Activated CD4-positive, CD25-positive, alpha-beta regulatory T cell treated with anti-CD3 and anti-CD28 coated beads, Interleukin-2, amount 50 U/mL, for 72 hours (primary cell): ENCODE measurements around the gene CHRNB1.
A peak's percentile ranks its signal among the peaks of the same experiment; 100 is the strongest.

Experiments used
- DNase-seq: peaks from one replicate; pipeline ENCODE4 v3.0.0; 2021

The CHRNB1 gene

DNA sequence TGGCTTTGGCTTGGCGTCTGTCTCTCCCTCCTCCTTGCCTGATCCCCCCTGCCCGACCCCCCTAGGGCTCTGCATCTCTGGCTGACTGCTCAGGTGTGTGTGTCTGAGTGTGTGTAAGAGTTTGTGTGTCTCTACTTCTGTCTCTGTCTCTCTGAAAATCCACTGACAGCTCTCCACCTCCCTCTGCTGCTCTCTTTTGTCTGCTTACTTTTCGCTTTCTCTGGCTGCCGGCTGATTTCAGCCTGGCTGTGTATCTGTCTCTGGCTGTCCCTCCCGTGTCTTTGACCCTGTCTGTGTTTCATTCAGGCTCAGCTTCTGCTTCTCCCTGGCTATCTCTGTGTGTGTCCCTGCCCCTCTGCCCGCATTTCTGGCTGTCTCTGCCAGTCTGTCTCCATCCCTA is 28.5 kb upstream of the CHRNB1 start:
- DNase-seq, result no peak

DNA sequence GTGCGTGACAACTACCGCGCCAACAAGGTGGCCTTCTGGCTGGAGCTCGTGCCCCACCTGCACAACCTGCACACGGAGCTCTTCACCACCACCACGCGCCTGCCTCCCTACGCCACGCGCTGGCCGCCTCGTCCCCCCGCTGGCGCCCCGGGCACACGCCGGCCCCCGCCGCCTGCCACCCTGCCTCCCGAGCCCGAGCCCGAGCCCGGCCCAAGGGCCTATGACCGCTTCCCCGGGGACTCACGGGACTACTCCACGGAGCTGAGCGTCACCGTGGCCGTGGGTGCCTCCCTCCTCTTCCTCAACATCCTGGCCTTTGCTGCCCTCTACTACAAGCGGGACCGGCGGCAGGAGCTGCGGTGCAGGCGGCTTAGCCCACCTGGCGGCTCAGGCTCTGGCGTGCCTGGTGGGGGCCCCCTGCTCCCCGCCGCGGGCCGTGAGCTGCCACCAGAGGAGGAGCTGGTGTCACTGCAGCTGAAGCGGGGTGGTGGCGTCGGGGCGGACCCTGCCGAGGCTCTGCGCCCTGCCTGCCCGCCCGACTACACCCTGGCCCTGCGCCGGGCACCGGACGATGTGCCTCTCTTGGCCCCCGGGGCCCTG is 27.7 kb upstream of the CHRNB1 start:
- no peak for DNase-seq

- DNase-seq, result no peak
Measured at GRCh38 chr17:7418472-7419152, 26.2 kb upstream of the CHRNB1 start.

DNA sequence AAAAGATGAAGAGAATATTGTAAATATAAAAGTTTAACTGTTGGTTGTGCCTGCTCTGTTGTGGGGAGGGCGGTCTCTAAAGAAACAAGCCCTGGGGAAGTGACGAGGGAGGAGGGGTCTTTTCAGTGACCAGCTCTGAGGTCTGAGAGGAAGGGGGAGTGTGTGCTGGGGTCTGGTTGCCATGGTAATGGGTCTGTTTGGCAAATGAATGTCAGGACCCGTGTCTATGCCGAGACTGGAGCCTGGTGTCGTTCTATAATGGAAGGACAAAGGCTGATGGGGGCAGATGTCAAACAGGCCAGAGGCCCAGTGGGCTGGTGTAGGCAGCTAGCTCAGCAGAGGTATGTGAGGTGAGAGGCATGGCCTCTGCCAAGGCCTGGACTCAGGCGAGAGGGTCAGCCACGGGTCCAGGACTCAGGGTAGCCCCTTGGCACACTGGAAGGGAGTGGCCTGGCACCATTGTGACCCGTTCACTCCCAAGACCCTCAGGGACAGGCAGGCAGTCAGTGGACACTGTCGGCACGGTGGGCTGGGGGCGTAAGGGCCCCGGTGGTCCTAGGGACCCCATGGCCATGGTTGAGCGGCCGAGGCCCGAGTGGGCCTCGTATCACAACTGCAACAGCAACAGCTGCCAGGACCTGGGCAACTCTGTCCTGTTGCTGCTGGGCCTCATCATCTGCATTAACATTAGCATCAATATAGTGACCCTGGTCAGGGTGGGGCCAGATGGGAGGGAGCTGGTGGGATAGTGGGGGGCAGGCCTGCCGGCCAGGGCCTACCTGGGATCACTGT is 24.8 kb upstream of the CHRNB1 start, which contains the start of gene SPEM1:
TSS of gene SPEM1 (plus strand) at position 506 of the 792 bp plus-strand sequence. CDS start at position 567, 61 bp downstream.
- DNase-seq, result no peak

- no peak for DNase-seq
Measured at GRCh38 chr17:7421186-7421585, 23.7 kb upstream of the CHRNB1 start.

- DNase-seq, result no peak
Measured at GRCh38 chr17:7423679-7424078, 21.2 kb upstream of the CHRNB1 start.

GRCh38 chr17:7425316-7425715 is 19.5 kb upstream of the CHRNB1 start, which contains the start of gene SPEM2:
Gene SPEM2 (plus strand): TSS chr17:7425616. CDS start chr17:7425689, 73 bp downstream.
- no peak for DNase-seq

DNA sequence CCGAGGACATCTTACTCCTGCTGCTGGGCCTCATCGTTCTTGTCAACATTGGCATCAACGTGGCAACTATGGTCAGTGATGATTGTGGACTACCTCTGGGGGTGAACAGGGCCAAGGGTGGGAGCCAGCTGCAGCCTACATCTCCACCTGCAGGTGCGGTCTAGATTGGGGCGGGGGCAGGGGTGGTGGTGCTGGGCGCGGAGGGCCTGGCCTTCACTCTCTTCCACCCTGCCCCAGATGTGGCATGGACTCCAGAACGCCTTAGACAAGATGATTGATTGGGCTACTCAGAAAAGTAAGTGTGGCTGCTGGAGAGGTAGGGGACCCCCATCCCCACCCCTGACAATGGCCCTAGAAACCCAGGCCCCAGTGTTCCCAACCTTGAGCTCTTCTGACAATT is 19.1 kb upstream of the CHRNB1 start:
- no peak for DNase-seq

DNA sequence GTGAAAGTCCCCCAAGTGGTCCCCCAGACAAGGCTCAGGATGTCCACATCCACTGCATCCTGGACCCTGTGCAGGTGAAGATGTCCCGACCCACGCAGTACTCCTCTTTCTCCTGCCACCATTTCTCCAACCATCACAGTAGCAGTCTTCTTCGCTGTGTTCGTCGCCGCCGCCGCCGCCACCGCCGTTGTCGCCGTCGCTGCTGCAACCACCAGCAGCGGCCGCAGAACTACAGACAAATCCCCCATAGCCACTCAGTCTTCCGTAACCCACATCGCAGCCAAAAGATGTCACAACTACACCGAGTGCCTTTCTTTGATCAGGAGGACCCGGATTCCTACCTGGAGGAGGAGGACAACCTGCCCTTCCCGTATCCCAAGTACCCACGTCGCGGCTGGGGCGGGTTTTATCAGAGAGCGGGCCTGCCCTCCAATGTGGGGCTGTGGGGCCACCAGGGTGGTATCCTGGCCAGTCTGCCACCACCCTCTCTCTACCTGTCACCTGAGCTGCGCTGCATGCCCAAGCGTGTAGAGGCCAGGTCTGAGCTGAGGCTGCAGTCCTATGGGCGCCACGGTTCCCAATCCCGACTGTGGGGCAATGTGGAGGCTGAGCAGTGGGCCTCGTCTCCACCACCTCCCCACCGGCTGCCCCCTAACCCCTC is 18.5 kb upstream of the CHRNB1 start:
- DNase-seq, result no peak

DNA sequence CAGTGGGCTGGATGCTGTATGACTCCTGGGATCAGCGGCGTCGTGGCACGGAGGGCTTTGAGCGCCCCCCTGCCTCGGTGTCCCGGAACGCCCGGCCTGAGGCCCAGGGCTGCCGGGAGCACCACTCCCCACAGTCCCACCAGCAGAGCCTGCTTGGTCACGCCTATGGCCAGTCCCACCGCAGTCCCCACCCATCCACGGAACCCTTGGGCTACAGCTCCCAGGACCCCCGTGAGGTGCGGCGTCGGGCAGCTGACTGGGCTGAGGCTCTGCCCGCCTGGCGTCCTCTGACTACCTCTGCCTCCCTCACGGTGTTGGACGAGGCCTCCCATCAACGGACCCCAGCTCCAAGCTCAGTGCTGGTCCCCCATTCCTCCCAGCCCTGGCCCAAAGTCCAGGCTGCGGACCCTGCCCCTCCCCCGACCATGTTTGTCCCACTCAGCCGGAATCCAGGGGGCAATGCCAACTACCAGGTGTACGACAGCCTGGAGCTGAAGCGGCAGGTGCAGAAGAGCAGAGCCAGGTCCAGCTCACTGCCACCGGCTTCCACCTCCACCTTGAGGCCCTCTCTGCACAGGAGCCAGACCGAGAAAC is 17.9 kb upstream of the CHRNB1 start:
- no peak for DNase-seq

GRCh38 chr17:7427549-7427948 is 17.3 kb upstream of the CHRNB1 start:
- DNase-seq, result no peak

- DNase-seq, result no peak
Measured at GRCh38 chr17:7428557-7428956, 16.3 kb upstream of the CHRNB1 start, which contains the start of gene SPEM3. Gene SPEM3 (plus strand): TSS chr17:7428857. CDS start chr17:7428903, 46 bp downstream.

- no peak for DNase-seq
Measured at GRCh38 chr17:7429722-7430121, 15.1 kb upstream of the CHRNB1 start.

- no peak for DNase-seq
Measured at GRCh38 chr17:7431231-7431630, 13.6 kb upstream of the CHRNB1 start.

- no peak for DNase-seq
Measured at GRCh38 chr17:7432296-7432695, 12.6 kb upstream of the CHRNB1 start.

GRCh38 chr17:7435676-7436555 is 8.9 kb upstream of the CHRNB1 start:
- DNase-seq, result peak; percentile 65

DNA sequence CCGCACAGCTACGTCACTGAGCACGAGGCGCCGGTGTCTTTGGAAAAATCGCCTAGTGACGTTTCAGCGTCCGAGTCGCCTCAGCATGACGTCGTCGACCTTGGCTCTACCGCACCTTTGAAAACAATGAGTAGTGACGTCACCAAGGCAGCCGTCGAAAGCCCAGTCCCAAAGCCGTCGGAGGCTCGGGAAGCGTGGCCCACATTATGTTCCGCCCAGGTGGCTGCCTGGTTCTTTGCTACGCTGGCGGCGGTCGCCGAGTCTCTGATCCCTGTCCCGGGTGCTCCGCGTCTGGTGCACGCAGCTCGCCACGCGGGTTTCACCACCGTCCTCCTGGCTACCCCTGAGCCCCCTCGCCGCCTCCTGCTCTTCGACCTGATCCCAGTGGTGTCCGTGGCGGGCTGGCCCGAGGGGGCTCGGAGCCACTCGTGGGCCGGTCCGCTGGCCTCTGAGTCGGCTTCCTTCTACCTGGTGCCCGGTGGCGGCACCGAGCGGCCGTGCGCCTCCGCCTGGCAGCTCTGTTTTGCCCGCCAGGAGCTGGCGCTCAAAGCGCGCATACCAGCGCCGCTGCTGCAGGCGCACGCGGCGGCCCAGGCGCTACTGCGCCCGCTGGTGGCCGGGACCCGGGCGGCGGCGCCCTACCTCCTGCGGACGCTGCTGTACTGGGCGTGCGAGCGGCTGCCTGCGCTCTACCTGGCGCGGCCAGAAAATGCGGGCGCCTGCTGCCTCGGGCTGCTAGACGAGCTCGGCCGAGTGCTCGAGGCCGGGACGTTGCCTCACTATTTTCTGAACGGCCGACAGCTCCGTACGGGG is 8.1 kb upstream of the CHRNB1 start:
- peak; percentile 79 for DNase-seq

DNA sequence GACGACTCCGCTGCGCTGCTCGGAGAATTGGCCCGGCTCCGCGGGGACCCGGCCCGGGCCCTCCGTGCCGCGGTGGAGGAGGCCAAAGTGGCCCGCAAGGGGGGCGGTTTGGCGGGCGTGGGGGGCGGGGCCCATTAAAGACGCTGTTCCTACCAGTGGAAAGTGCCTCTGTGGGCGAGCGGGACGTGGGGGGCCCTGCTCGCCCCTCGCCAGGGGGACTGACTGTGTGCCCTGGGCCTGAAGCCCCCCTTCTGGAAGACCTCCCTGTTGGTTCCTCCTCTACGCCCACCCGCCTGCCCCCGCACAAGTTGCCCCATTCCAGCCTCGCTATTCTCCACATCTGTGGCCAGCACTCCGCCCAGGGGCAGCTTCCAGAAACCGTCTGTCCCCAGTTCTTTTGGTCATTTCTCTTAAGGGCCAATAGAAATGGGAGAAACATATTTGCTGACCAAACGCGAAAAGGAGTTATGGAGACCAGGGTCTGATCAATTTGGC is 7.4 kb upstream of the CHRNB1 start:
- no peak for DNase-seq

DNA sequence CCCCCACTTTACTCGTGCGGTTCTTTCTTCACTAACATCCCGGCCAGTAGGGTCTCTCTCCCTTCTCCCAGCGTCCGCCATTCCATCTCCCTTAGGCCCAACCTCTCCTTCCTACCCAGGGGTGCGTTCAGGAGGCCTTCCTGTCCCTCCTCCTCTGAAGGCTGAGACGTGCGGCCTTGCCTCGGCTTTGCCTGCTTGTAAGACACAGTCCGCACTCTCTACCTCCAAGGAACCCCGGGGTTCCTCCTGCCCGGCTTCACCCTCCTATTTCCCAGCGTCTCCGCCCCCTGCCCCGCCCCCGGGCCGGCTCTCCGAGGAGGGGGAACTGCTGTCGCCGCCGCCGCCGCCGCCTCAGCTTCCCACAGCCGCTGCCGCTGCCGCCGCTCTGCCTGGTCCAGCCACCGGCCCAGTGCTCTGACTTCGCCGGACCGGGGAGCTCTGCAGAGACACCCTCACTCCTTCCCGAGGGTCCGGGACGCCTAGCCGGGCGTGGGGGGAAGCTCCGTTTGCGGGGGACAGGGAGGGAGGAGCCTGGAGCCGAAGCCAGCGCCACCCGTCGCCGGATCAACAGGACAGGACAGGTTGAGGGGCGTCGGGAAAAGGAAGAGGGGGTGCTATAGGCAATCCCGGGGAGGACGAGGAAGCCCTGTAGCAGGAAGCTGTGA is 6.8 kb upstream of the CHRNB1 start:
- DNase-seq, result no peak
